NCI-H2107 (cell line): ENCODE data around the gene ENTPD1.
"Not testable (repeated sequence)": the region's sequence is repeated elsewhere in the genome, so short reads cannot be mapped to it uniquely, and the experiment has no call there.

Experiments
- DNase-seq: peaks from one replicate; lab custom pipeline; 2025; lab: John Stamatoyannopoulos, UW

Gene ENTPD1

GRCh38 chr10:95796504-95796903 lies 40.5 kb downstream of the ENTPD1 start:
- no peak for DNase-seq

DNA sequence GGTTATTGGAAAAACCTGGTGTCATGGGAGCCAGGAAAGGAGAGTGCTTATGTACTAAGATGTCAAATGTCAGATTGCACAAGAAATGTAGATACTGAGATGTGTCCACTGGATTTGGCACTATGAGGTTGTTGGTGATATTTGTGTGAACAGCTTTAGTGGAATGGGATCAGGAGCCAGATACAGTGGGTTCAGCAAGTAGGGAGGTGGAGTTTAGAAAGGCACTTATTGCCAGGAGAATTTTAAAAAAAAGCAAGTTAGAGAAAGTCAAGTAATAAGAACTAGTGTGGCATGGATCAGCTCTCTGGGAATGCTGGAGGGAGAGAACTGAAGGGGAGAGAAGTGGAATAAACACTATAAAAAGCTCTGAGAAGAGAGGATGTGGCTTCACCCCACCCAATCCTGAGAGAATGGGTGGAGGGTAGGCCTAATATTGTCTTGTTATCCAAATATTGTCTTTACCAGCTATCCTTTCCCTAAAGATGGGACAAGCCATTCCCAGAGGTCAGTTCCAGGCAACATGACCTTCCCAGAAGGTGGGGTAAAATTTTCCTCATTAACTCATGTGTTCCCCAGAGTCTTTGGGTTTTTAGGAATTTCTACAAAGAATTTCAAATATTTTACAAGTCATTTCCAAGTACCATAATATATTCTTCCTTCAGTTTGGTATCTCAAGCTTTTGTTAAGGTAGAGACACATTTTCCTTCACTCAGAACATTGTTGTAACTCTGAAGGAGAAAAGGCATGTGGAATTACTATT lies 42.3 kb downstream of the ENTPD1 start:
- DNase-seq: no peak

DNA sequence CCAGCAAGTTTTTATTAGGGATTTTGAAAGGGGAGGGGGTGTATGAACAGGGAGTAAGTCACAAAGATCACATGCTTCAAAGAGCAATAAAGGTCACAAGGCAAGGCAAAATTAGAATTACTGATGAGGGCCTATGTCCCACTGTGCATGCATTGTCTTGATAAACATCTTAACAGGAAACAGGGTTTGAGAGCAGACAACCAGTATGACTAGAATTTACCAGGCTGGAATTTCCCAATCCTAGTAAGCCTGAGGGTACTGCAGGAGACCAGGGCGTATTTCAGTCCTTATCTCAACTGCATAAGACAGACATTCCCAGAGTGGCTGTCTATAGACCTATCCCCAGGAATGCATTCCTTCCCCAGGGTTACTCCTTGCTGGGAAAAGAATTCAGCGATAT lies 44.3 kb downstream of the ENTPD1 start:
- not testable (repeated sequence) for DNase-seq

GRCh38 chr10:95806687-95807380 lies 50.9 kb downstream of the ENTPD1 start:
- not testable (repeated sequence) for DNase-seq

DNA sequence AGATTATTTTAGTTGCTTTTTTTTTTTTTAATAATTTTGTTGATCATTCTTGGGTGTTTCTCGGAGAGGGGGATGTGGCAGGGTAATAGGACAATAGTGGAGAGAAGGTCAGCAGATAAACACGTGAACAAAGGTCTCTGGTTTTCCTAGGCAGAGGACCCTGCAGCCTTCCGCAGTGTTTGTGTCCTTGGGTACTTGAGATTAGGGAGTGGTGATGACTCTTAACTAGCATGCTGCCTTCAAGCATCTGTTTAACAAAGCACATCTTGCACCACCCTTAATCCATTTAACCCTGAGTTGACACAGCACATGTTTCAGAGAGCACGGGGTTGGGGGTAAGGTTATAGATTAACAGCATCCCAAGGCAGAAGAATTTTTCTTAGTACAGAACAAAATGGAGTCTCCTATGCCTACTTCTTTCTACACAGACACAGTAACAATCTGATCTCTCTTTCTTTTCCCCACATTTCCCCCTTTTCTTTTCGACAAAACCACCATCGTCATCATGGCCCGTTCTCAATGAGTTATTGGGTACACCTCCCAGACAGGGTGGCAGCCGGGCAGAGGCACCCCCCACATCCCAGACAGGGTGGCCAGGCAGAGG lies 52.8 kb downstream of the ENTPD1 start:
- DNase-seq: not testable (repeated sequence)

- no peak for DNase-seq
Measured at GRCh38 chr10:95809370-95810197, 53.6 kb downstream of the ENTPD1 start.

DNA sequence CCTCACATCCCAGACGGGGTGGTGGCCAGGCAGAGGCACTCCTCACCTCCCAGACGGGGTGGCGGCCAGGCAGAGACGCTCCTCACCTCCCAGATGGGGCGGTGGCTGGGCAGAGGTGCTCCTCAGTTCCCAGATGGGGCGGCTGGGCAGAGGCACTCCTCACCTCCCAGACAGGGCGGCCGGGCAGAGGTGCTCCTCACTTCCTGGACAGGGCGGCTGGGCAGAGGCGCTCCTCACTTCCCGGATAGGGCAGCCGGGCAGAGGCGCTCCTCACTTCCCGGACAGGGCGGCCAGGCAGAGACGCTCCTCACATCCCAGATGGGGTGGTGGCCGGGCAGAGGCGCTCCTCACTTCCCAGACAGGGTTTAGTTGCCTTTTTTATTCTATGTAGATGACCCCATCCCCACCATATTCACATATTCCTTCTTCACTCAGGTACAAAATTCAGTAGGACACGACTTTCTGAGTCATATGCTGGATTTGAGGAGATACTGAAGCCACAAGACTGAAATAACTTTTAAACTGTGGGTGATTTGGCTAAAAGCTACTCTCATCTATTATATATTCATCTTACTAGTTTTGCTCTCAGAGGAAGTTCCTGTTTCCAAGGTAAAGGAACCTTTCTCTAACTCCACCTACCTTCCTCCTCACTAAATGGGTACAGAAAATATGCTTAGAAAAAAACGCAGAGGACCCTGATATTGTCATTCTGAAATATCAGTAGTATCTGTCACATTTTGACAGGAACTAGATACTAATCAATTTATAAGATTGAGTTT lies 54.4 kb downstream of the ENTPD1 start:
- DNase-seq: no peak

- DNase-seq: no peak
Measured at GRCh38 chr10:95813054-95813685, 57.2 kb downstream of the ENTPD1 start.

DNA sequence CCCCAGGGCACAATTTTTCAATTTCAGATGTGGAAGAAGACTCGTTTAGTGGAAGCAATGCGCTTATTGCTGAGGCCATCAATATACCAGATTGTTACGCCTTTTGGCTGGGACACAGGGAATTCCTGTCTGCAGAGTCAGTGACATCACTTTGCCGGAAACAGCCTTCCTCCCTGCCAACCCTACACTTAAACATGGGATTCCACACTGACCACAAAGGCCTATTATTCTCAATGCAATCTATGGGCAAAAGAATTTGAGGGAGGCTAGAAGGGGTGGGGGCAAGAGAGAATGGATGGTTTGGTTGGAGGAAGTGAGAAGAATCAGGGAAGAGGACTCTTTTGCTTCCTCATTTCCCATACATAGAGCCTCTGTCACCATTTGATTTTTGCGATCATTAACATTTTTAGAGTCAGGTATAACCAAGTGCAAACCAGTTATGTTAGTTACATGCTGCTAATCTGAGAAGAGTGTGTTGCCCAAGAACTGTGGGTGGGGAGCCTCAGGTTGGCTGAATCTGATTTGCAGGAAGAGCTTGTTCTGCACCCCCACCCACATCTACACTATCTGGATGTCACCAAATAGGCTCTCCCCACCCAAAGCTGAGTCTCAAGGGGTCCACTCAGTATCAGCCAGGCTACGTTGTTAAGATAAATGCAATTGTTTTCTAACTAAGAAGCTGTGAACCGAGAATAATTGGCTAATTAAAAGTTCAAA lies 58.2 kb downstream of the ENTPD1 start:
- DNase-seq: no peak

DNA sequence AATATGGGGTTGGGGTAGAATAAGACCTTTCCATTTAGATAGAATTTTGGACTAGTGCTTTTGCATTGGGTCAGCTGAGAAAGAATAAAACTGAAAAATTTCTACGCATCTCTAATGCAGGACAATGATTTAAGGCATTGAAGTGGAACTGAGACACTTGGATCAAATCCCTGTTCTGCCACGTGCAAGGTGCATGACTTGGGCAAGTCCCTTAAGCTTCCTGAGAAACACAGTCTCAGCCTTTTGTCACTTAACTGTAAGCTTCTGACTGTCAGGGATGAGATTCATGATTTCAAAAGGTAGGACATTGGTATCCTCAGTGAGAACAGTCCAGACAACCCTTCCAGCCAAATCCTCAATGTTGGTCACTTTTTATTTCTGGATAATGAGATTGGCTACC lies 59.2 kb downstream of the ENTPD1 start:
- no peak for DNase-seq

DNA sequence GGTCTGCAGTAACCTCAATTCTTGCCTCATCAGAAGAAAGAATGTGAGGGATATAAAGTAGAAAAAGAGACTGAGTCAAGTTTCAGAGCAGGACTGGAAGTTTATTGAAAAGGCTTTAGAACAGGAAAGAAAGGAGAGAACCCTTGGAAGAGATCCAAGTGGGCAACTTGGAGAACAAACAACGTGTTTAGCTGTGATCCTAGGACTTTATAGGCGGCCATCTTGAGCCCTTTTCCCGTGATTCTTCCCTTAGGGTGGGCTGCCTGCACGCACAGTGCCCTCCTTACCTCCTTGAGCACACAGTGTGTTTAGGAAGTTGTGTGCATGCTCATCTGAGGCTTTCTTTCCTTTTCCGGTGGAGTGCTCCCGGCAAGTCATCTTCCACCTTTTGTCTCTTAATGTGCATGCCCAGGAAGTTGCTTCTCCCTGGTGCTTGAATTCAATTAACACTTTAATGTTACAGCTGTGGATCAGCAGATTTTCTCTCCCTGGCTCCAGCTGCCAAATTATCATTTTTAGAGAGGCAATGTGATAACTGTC lies 59.8 kb downstream of the ENTPD1 start:
- DNase-seq: no peak

DNA sequence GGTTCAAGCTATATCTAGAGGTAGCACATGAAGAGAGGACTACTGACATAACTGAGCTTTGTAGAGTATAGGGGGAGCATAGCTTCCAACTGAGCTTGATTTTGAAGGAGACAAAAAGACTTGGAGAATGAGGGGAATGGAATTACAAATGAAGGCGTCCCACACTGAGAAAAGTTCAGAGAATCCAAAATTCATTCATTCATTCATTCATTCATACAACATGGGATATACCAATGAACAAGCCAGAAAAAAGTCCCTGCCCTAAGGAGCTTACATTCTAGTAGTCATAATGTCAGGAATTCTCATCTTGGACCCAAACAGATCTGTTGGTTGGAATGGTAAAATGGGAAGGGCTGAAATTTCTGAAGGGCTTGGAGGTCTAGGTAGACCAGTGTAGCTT lies 62.0 kb downstream of the ENTPD1 start:
- no peak for DNase-seq

DNA sequence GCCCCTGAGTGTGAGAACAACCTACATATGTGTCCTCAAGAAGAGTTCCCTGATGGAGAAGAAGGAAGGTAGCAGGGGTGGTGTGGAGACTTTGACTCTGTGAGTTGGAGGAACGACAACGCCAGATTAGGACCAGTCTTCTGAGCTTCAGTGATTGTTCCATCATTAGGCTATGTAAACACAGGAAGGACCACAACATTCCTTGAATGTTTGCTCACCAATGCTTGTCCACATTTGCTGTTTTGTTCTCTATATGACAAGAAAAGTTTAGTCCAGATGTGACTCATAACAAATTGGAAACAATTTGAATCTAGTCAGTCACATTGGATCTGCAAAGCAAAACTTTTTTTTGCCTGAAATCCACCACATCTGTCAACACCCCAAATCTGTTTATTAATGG lies 62.7 kb downstream of the ENTPD1 start:
- DNase-seq: no peak

GRCh38 chr10:95819620-95820329 lies 63.8 kb downstream of the ENTPD1 start:
- DNase-seq: no peak

GRCh38 chr10:95820363-95820762 lies 64.4 kb downstream of the ENTPD1 start:
- DNase-seq: no peak

DNA sequence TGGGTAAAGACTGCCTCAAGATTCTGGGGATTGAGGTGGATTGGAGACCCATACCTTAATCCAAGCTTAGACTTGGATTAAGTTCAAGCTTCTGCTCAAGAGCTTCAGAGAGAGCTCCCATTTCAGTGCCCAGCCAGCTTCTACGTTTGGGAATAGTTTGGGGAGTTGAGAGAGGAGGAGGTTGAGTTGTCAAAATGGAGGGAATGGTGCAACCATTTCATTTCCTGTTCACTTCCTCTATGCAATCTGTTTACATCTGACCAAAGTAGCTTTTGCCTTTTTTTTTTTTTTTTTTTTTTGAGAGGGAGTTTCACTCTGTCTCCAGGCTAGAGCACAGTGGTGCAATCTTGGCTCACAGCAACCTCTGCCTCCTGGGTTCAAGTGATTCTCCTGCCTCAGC lies 65.8 kb downstream of the ENTPD1 start:
- no peak for DNase-seq

GRCh38 chr10:95830044-95830443 lies 74.1 kb downstream of the ENTPD1 start:
- no peak for DNase-seq

DNA sequence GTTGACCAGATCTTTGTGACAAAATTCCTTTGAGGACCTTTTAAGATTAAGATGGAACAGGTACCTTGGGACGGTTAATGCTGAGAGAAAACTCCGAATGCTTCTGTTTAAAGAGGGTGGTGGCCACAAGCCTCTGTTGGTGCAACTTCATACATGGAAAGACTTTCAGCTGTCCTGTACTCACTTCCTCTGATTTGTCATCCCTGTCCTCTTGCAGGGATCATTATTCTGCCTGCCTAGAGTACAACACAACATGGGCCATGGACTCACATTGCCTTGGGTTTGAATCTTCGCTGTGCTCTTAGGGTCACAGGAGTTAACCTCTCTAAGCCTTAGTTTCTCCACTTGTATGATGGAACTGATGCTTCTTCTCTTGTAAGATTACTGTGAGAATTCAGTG lies 75.1 kb downstream of the ENTPD1 start:
- no peak for DNase-seq

DNA sequence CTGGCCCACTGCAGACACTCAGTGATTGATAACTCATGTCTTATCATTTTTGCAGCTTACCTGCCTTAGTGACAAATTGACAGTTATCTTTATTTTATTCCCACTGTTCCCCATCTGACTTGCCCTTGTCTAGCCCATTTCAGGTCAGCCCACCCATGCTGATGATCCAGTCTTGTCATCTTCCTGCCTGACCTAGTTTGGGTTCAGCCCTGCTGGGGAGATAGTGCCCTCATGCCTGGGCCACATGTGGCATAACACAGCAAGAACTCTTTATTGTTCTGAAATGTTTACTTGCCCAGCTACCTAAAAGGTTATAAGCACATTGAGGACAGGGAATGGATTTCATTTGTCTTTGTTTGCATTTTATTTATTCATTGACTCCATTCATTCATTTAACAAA lies 75.6 kb downstream of the ENTPD1 start:
- no peak for DNase-seq
